Measurements from ENCODE around the gene ZNF74. TPM values are rescaled to one million over a fixed set of nuclear protein-coding genes. Genes with fewer than 3 reads are reported as not detected.
"Not testable (repeated sequence)": the region's sequence is repeated elsewhere in the genome, so short reads cannot be mapped to it uniquely, and the experiment has no call there.

The ZNF74 gene
- polyA plus RNA-seq, 1 donor from 2014 or later: 75.6 TPM

DNA sequence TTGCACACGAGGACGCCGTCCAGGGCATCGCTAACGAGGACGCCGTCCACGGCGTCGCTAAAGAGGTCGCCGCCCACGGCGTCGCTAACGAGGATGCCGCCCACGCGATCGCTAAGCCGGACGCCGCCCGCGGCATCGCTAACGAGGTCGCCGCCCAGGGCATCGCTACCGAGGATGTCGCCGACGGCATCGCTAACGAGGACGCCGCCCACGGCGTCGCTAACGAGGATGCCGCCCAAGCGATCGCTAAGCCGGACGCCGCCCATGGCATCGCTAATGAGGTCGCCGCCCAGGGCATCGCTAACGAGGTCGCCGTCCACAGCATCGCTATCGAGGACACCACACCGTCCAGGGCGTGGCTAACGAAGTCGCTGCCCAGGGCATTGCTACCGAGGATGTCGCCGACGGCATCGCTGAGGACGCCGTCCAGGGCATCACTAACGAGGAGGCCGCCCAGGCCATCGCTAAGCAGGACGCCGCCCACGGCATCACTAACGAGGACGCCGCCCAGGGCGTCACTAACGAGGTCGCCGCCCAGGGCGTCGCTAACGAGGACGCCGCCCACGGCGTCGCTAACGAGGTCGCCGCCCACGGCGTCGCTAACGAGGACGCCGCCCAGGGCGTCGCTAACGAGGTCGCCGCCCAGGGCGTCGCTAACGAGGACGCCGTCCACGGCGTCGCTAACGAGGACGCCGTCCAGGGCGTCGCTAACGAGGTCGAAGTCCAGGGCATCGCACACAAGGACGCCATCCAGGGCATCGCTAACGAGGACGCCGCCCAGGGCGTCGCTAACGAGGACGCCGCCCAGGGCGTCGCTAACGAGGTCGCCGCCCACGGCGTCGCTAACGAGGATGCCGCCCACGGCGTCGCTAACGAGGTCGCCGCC, 32.8 kb upstream of the ZNF74 start:
- H3K9me2 ChIP-seq (ENCODE audit: insufficient read depth, low read length); H3K27ac ChIP-seq (ENCODE audit: low read length); H4K20me1 ChIP-seq (ENCODE audit: insufficient read depth); H3F3A ChIP-seq (ENCODE audit: insufficient read depth, low read length, poor library complexity, severe bottlenecking); H3K79me2 ChIP-seq (replicated peaks; ENCODE audit: insufficient read depth, low read length); H3K36me3 ChIP-seq (ENCODE audit: insufficient read depth, low read length); H3K27me3 ChIP-seq (ENCODE audit: insufficient read depth, low read depth, low read length); H3K9ac ChIP-seq (ENCODE audit: low read length); H2AFZ ChIP-seq (ENCODE audit: low read depth, low read length); H3K9me3 ChIP-seq (ENCODE audit: low read length); H3K4me2 ChIP-seq (ENCODE audit: low read length); H3K4me3 ChIP-seq (ENCODE audit: low read length): not testable (repeated sequence)

DNA sequence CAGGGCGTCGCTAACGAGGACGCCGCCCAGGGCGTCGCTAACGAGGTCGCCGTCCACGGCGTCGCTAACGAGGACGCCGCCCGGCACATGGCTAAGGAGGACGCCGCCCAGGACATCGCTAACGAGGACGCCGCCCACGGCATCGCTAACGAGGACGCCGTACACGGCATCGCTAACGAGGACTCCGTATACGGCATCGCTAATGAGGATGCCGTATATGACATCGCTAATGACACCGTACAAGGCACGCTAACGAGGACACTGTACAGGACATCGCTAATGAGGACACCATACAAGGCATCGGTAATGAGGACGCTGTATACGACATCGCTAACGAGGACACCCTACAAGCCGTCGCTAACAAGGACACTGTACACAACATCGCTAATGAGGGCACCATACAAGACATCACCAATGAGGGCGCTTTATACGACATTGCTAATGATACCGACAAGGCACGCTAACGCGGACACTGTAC, 32.2 kb upstream of the ZNF74 start:
- not testable (repeated sequence) for H3K9ac ChIP-seq (ENCODE audit: low read length); H3K27ac ChIP-seq (ENCODE audit: low read length); H4K20me1 ChIP-seq (ENCODE audit: insufficient read depth); H3K36me3 ChIP-seq (ENCODE audit: insufficient read depth, low read length); H3F3A ChIP-seq (ENCODE audit: insufficient read depth, low read length, poor library complexity, severe bottlenecking); H3K9me3 ChIP-seq (ENCODE audit: low read length); H3K79me2 ChIP-seq (replicated peaks; ENCODE audit: insufficient read depth, low read length); H2AFZ ChIP-seq (ENCODE audit: low read depth, low read length); H3K4me2 ChIP-seq (ENCODE audit: low read length); H3K27me3 ChIP-seq (ENCODE audit: insufficient read depth, low read depth, low read length); H3K9me2 ChIP-seq (ENCODE audit: insufficient read depth, low read length); H3K4me3 ChIP-seq (ENCODE audit: low read length)

- H3K9me3 ChIP-seq (ENCODE audit: low read length); H4K20me1 ChIP-seq (ENCODE audit: insufficient read depth); H3K9me2 ChIP-seq (ENCODE audit: insufficient read depth, low read length); H3K4me2 ChIP-seq (ENCODE audit: low read length); H3F3A ChIP-seq (ENCODE audit: insufficient read depth, low read length, poor library complexity, severe bottlenecking); H3K36me3 ChIP-seq (ENCODE audit: insufficient read depth, low read length); H2AFZ ChIP-seq (ENCODE audit: low read depth, low read length); H3K27me3 ChIP-seq (ENCODE audit: insufficient read depth, low read depth, low read length); H3K9ac ChIP-seq (ENCODE audit: low read length); H3K27ac ChIP-seq (ENCODE audit: low read length); H3K4me3 ChIP-seq (ENCODE audit: low read length); H3K79me2 ChIP-seq (replicated peaks; ENCODE audit: insufficient read depth, low read length): not testable (repeated sequence)
Measured at GRCh38 chr22:20362403-20362802, 31.5 kb upstream of the ZNF74 start.

DNA sequence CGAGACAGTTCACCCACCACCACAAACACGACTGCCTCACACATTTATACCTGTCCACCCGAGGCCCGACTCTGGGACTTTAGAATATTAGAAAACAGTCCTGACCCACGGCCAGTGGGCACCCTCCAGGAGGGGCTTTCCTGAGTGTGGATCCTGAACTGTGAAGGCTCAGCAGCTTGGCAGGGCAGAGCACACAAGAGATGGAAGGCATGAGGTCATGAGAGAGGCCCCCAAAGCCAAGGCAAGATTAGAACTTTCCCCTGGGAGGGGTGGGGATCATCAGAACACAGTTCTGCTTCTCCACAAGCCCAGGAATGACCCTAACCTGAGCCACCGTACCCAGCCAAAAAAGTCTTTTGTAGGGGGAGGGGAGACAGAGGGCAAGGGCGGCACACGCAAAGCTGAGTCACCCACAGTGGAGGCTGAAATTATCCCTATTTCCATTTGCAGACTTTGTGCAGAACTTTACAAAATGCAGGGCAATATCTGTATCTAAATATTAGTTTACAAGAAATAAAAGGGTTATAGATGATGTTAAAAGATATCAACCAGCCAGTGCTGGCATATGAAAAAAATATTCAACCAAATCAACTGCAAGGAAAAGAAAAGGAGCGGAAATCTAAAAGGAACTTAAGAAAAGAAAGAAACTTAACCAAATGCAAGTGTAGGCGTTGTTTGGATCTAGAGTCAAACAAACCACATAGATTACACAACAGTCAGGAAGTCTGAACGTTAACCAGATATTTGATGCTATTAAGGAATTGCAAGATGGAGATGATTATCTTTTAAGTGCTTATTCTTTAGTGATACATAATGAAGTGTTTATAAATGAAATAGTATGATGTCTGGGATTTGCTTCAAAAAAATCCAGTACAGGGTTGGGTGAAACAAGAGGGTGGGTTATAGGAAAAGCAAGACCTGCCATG, 29.4 kb upstream of the ZNF74 start:
- H3F3A ChIP-seq (ENCODE audit: insufficient read depth, low read length, poor library complexity, severe bottlenecking); H3K9ac ChIP-seq (ENCODE audit: low read length); H3K79me2 ChIP-seq (replicated peaks; ENCODE audit: insufficient read depth, low read length); H3K4me2 ChIP-seq (ENCODE audit: low read length); H3K36me3 ChIP-seq (ENCODE audit: insufficient read depth, low read length); H2AFZ ChIP-seq (ENCODE audit: low read depth, low read length); H3K4me3 ChIP-seq (ENCODE audit: low read length); H3K9me2 ChIP-seq (ENCODE audit: insufficient read depth, low read length); H4K20me1 ChIP-seq (ENCODE audit: insufficient read depth); H3K27ac ChIP-seq (ENCODE audit: low read length); H3K9me3 ChIP-seq (ENCODE audit: low read length); H3K27me3 ChIP-seq (ENCODE audit: insufficient read depth, low read depth, low read length): not testable (repeated sequence)

DNA sequence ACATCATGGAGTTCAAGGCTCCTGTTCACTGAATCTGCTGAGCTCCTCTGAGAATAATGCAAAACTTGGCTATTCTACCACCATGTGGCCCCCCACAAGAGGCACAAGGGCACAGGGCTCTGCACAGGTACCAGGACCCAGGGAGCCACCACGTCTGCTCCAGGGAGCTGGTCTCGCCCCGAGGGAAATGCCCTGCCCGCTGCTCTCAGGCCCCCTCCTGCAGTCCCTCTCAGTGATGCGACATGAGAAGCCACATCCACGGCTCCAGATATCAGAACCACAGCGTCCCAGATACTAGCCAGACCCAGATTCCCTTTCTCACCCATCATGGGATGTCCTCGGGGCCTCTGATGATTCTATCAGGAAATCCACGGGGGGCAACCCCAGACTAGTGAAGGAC, 27.1 kb upstream of the ZNF74 start:
- not testable (repeated sequence) for H3K9ac ChIP-seq (ENCODE audit: low read length); H2AFZ ChIP-seq (ENCODE audit: low read depth, low read length); H4K20me1 ChIP-seq (ENCODE audit: insufficient read depth); H3K27me3 ChIP-seq (ENCODE audit: insufficient read depth, low read depth, low read length); H3K4me3 ChIP-seq (ENCODE audit: low read length); H3K36me3 ChIP-seq (ENCODE audit: insufficient read depth, low read length); H3K4me2 ChIP-seq (ENCODE audit: low read length); H3K9me2 ChIP-seq (ENCODE audit: insufficient read depth, low read length); H3K9me3 ChIP-seq (ENCODE audit: low read length); H3K27ac ChIP-seq (ENCODE audit: low read length); H3K79me2 ChIP-seq (replicated peaks; ENCODE audit: insufficient read depth, low read length); H3F3A ChIP-seq (ENCODE audit: insufficient read depth, low read length, poor library complexity, severe bottlenecking)

GRCh38 chr22:20368875-20369274, 25.1 kb upstream of the ZNF74 start:
- H3K79me2 ChIP-seq (replicated peaks; ENCODE audit: insufficient read depth, low read length); H3K36me3 ChIP-seq (ENCODE audit: insufficient read depth, low read length); H3K9ac ChIP-seq (ENCODE audit: low read length); H3K4me3 ChIP-seq (ENCODE audit: low read length); H3K27ac ChIP-seq (ENCODE audit: low read length); H4K20me1 ChIP-seq (ENCODE audit: insufficient read depth); H3K9me2 ChIP-seq (ENCODE audit: insufficient read depth, low read length); H3F3A ChIP-seq (ENCODE audit: insufficient read depth, low read length, poor library complexity, severe bottlenecking); H3K4me2 ChIP-seq (ENCODE audit: low read length); H3K27me3 ChIP-seq (ENCODE audit: insufficient read depth, low read depth, low read length); H2AFZ ChIP-seq (ENCODE audit: low read depth, low read length); H3K9me3 ChIP-seq (ENCODE audit: low read length): not testable (repeated sequence)

GRCh38 chr22:20371687-20372086, 22.3 kb upstream of the ZNF74 start:
- H3K9me2 ChIP-seq (ENCODE audit: insufficient read depth, low read length); H4K20me1 ChIP-seq (ENCODE audit: insufficient read depth); H3K9me3 ChIP-seq (ENCODE audit: low read length); H3K9ac ChIP-seq (ENCODE audit: low read length); H3K27ac ChIP-seq (ENCODE audit: low read length); H3K79me2 ChIP-seq (replicated peaks; ENCODE audit: insufficient read depth, low read length); H3F3A ChIP-seq (ENCODE audit: insufficient read depth, low read length, poor library complexity, severe bottlenecking); H2AFZ ChIP-seq (ENCODE audit: low read depth, low read length); H3K36me3 ChIP-seq (ENCODE audit: insufficient read depth, low read length); H3K4me3 ChIP-seq (ENCODE audit: low read length); H3K27me3 ChIP-seq (ENCODE audit: insufficient read depth, low read depth, low read length); H3K4me2 ChIP-seq (ENCODE audit: low read length): not testable (repeated sequence)

Measured in neural cell (in vitro differentiated cells).